ENCODE results near the gene ZNF618.

- TF ChIP-seq CTCF (IDR thresholded peaks at IDR 0.05) (no peak), POLR2AphosphoS5 (IDR thresholded peaks at IDR 0.05) (no peak), POLR2A (IDR thresholded peaks at IDR 0.05) (no peak)
These were observed 131.0 kb downstream of the ZNF618 start for GRCh38 chr9:114006931-114007691.
